CD8-positive, alpha-beta memory T cell (primary cell): ENCODE results near the gene MZT2B. TPM values are rescaled to one million over a fixed set of nuclear protein-coding genes. Genes with fewer than 3 reads are reported as not detected.
"Not testable (repeated sequence)": the region's sequence is repeated elsewhere in the genome, so short reads cannot be mapped to it uniquely, and the experiment has no call there.

Source experiments
- CTCF ChIA-PET: fragments of 350-600 bp; sonication (Branson Sonifier 250); formaldehyde crosslinking; loops from one replicate; lab custom pipeline; 2021; ENCODE audit warnings: antibody characterized with exemption; lab: Charles Lee
- POLR2A ChIA-PET: fragments of 350-600 bp; sonication (Branson Sonifier 250); formaldehyde crosslinking; loops from one replicate; lab custom pipeline; 2021; ENCODE audit warnings: antibody characterized with exemption; lab: Charles Lee
- DNase-seq, 5 donors: peaks; one replicate each; pipeline versions ENCODE4 v3.0.0 to v3.0.0-alpha.2; 2020 to 2022; ENCODE audit warnings: mixed read lengths in 1 of 5
- H3K27ac ChIP-seq: one replicate; pipeline ENCODE4 v1.7.0; 2013; ENCODE audit warnings: low read depth, mild to moderate bottlenecking, low read length, moderate library complexity
- H3K27me3 ChIP-seq: 2 replicates; pipeline ENCODE4 v1.7.0; 2013; ENCODE audit warnings: low read length, mild to moderate bottlenecking; ENCODE audit not compliant: insufficient read depth, poor library complexity, severe bottlenecking
- H3K36me3 ChIP-seq: 2 replicates; pipeline ENCODE4 v1.7.0; 2013; ENCODE audit warnings: mild to moderate bottlenecking, low read length, moderate library complexity; ENCODE audit not compliant: insufficient read depth
- H3K4me1 ChIP-seq: 2 replicates; pipeline ENCODE4 v1.7.0; 2013; ENCODE audit warnings: mild to moderate bottlenecking, low read length, moderate library complexity; ENCODE audit not compliant: insufficient read depth
- H3K4me3 ChIP-seq: 2 replicates; pipeline ENCODE4 v1.7.0; 2013; ENCODE audit warnings: mild to moderate bottlenecking, low read length
- H3K9me3 ChIP-seq: 2 replicates; pipeline ENCODE4 v1.7.0; 2013; ENCODE audit warnings: mild to moderate bottlenecking, low read length
- H3K27ac Mint-ChIP-seq, 8 donors: one replicate each; pipeline ENCODE4 v1.8.0; 2020 to 2021; ENCODE audit warnings: mixed read lengths in 8 of 8, mild to moderate bottlenecking in 6 of 8, inconsistent platforms in 3 of 8, moderate library complexity in 3 of 8
- H3K27me3 Mint-ChIP-seq, 2 donors: one replicate each; pipeline ENCODE4 v1.8.0; 2020 to 2021; ENCODE audit warnings: mixed read lengths in 2 of 2, mild to moderate bottlenecking in 1 of 2, moderate library complexity in 1 of 2
- H3K36me3 Mint-ChIP-seq, 3 donors: one replicate each; pipeline ENCODE4 v1.8.0; 2020 to 2021; ENCODE audit warnings: mixed read lengths in 3 of 3, inconsistent platforms in 1 of 3, mild to moderate bottlenecking in 1 of 3
- H3K4me1 Mint-ChIP-seq, 3 donors: one replicate each; pipeline ENCODE4 v1.8.0; 2020 to 2021; ENCODE audit warnings: mixed read lengths in 3 of 3, inconsistent platforms in 1 of 3, mild to moderate bottlenecking in 1 of 3
- H3K4me3 Mint-ChIP-seq, 7 donors: one replicate each; pipeline ENCODE4 v1.8.0; 2020 to 2021; ENCODE audit warnings: mixed read lengths in 7 of 7, mild to moderate bottlenecking in 6 of 7, moderate library complexity in 4 of 7, inconsistent platforms in 2 of 7
- H3K9me3 Mint-ChIP-seq, 5 donors: one replicate each; pipeline ENCODE4 v1.8.0; 2020 to 2022; ENCODE audit warnings: mixed read lengths in 5 of 5, mild to moderate bottlenecking in 3 of 5, moderate library complexity in 2 of 5, inconsistent platforms in 1 of 5
- polyA plus RNA-seq: library from polyadenylated mRNA; unstranded; fragments of 300-500 nt; fragmentation: Illumina TruSeq; gene quantifications from one replicate; pipeline ENCODE4 v1.2.3, GENCODE V29; 2021
- total RNA-seq, 2 experiments: library from RNA; stranded (reverse); gene quantifications; one replicate each; pipeline ENCODE4 v1.2.3, GENCODE V29; 2021

MZT2B gene
- total and polyA plus RNA-seq, 3 experiments from 2014 or later = 179 to 318 (median 303) TPM

GRCh38 chr2:130180404-130181324 lies 1.4 kb upstream of the MZT2B start:
- ChIA-PET CTCF (interaction anchor here (0.7 to 2.6 kb wide), 9 partner anchors 10 to 1312 kb away, joined by 3 to 21 read pairs (median 5); partner anchors contain the start of genes IMP4 and PTPN18), POLR2A (interaction anchor here (0.7 to 3.3 kb wide), 4 partner anchors 156 to 1312 kb away, joined by 3 to 40 read pairs (median 4); partner anchors contain the start of gene IMP4)
- Histone ChIP-seq H3K4me3 (peak overlapping the region; percentile 94), H3K27ac (peak overlapping the region; percentile 90), H3K4me1 (peaks cover 23% of the 10 kb centered on the region)
- peak overlapping the region; percentile 89 to 97 (median 91) for H3K4me3 Mint-ChIP-seq
- H3K27ac Mint-ChIP-seq = peak overlapping the region; percentile 93 to 98 (median 95)
- H3K27me3 Mint-ChIP-seq, H3K9me3 ChIP-seq, DNase-seq, H3K9me3 Mint-ChIP-seq, H3K27me3 ChIP-seq, H3K36me3 ChIP-seq: not testable (repeated sequence)
- H3K4me1 Mint-ChIP-seq = peaks cover 22 to 45% (median 27%) of the 10 kb centered on the region in 3 donors
- peaks cover 0 to 27% (median 5%) of the 10 kb centered on the region in 3 donors for H3K36me3 Mint-ChIP-seq

DNA sequence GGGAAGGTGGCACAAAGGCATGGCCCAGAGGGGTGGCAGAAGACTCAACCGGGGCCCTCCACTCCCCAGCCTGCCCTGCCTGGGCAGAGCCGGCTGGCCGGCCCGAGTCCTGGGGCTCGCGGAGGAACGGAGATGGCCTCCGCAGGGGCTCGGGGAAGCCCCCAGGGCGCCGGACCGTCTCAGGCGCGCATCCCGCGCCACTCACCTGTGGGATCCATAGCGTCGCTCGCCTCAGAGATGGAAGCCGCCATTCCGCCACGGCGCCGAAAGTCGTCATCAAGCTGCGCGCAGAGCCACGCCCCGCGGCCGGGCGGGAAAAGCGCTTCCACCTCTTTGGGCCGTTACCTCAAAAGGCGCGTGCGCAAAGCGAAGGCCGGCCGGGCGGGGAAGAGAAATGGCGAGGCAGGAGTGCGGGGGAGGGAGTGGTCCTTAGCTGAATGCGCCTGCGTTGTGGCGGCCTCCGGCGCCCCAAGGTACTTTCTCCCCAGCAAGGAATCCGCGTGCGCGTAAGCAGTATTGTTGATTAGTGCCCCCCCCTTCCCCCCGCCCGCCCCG lies 660 bp upstream of the MZT2B start, which contains the start of gene SMPD4:
Gene SMPD4, minus strand, starts transcription at position 278 of the 555 bp plus-strand sequence. CDS start 5,010 bp downstream, outside the sequence.
- POLR2A ChIA-PET = interaction anchor here (0.7 to 3.3 kb wide), 4 partner anchors 156 to 1311 kb away, joined by 3 to 40 read pairs (median 4); partner anchors contain the start of gene IMP4
- Mint-ChIP-seq H3K36me3 (peaks cover 0 to 23% (median 3%) of the 10 kb centered on the region in 3 donors), H3K4me3 (peak within 1 kb of the TSS; percentile 89 to 97 (median 91)), H3K9me3 (no peaks in the 10 kb centered on the region), H3K27me3 (peaks cover 0 to 4% of the 10 kb centered on the region in 2 donors), H3K27ac (peak within 1 kb of the TSS; percentile 93 to 98 (median 95)), H3K4me1 (peaks cover 18 to 44% (median 25%) of the 10 kb centered on the region in 3 donors)
- peak; percentile 97 to 99 (median 98) for DNase-seq
- Histone ChIP-seq H3K4me1 (peaks cover 23% of the 10 kb centered on the region), H3K9me3 (no peaks in the 10 kb centered on the region), H3K36me3 (no peaks in the 10 kb centered on the region), H3K27me3 (no peaks in the 10 kb centered on the region), H3K27ac (peak within 1 kb of the TSS; percentile 90), H3K4me3 (peak within 1 kb of the TSS; percentile 94)
- CTCF ChIA-PET = interaction anchor here (0.7 to 2.6 kb wide), 9 partner anchors 10 to 1311 kb away, joined by 3 to 21 read pairs (median 5); partner anchors contain the start of genes IMP4 and PTPN18

DNA sequence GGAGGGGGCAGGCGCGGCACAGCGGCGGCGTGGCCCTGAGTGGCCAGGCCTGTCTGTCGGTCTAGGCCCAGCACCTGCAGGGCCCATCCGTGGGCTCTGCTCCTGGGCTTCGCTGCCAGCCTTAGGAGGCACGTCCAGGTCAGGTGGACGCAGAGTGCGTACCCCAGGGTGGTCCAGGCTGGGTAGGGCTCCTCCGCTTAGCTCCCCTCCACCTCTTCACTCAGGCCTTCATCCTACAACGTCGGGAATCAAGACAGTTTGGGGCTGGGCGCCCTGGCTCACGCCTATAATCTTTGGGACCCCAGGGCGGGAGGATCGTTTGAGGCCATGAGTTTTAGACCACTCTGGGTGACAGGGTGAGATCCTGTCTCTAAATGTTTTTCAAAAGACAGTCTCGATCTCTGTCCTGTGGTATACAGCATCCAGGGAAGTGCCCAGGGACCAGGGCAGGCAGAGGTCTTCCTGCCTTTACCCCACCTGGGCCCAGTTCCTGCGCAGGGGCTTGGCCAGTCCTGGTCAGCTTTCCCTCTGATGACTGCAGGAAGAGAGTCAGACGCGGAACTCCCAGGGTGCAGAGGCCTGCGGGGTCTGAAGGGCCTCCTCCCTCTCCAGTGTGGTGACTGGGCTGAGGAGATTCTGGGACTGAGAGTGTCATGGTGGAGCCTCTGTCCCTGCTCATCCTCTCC lies 907 bp downstream of the MZT2B start:
- CTCF ChIA-PET, H3K27me3 ChIP-seq, H3K9me3 ChIP-seq, H3K36me3 ChIP-seq, H3K9me3 Mint-ChIP-seq, H3K27me3 Mint-ChIP-seq: not testable (repeated sequence)
- DNase-seq = peak in 1 of 5 donors; percentile 7
- peak overlapping the region; percentile 23 to 89 (median 64) for H3K27ac Mint-ChIP-seq
- H3K36me3 Mint-ChIP-seq = peaks cover 0 to 17% (median 4%) of the 10 kb centered on the region in 3 donors
- peaks cover 14 to 38% (median 23%) of the 10 kb centered on the region in 3 donors for H3K4me1 Mint-ChIP-seq
- peak overlapping the region; percentile 51 for H3K4me3 ChIP-seq
- peak overlapping the region; percentile 70 to 90 (median 79) for H3K4me3 Mint-ChIP-seq
- peaks cover 23% of the 10 kb centered on the region for H3K4me1 ChIP-seq
- H3K27ac ChIP-seq = peak overlapping the region; percentile 47
- POLR2A ChIA-PET = interaction anchor here (0.8 to 3.3 kb wide), 2 partner anchors 159 to 1312 kb away, joined by 4 to 40 read pairs; partner anchors contain the start of gene IMP4

DNA sequence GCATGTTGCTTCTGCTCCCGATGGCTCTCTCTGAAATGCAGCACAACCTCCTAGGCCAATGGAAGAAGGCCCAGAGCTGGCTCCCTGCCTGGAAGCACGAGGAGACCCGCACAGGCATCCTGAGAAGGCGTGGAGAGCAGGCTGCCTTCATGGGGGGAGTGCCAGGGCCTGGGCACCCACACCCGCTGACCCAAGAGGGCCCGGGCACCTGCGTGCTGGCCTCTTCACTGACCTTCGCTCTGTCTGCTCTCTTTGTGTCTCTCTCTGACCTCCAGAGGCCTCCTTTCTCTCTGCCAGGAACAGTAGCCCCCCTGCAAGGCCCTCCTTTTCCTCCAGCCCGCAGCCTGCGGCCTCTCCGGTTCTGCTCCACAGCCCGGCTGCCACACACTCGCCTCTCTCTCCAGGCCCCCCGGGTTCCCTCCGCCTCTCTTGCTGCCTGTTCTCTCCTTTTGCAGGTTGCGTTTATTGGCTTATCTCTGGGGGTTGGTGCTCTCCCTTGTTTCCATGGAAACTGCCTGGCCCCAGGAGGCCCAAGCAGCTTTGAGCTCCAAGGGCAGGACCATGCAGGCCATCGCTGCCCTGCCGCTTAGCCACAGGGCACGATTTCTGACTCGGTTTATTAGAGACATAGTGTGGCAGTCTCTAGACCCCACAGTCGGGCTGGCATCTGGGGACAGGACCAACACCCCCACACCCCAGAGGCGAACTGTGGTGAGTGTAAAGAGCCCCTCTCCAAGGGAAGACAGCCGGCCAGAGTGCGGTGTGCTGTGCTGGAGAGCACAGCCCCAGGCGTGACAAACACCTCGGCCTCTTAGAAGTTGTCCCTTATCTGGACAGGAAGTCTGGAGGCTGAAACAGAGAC lies 1.7 kb downstream of the MZT2B start:
- no peak for DNase-seq
- Histone ChIP-seq H3K9me3 (no peaks in the 10 kb centered on the region), H3K27me3 (no peaks in the 10 kb centered on the region), H3K4me1 (peaks cover 23% of the 10 kb centered on the region), H3K27ac (no peak overlapping the region), H3K4me3 (no peak overlapping the region), H3K36me3 (no peaks in the 10 kb centered on the region)
- Mint-ChIP-seq H3K4me3 (peak overlapping the region; percentile 70 to 82 (median 74)), H3K27me3 (peaks cover 0 to 4% of the 10 kb centered on the region in 2 donors), H3K9me3 (no peaks in the 10 kb centered on the region), H3K27ac (peak overlapping the region in 7 of 8 donors; percentile 52 to 89 (median 78)), H3K4me1 (peaks cover 13 to 35% (median 21%) of the 10 kb centered on the region in 3 donors), H3K36me3 (peaks cover 0 to 14% (median 4%) of the 10 kb centered on the region in 3 donors)
- POLR2A ChIA-PET = no interaction called here
- CTCF ChIA-PET = no interaction called here

GRCh38 chr2:130185436-130185835 lies 3.4 kb downstream of the MZT2B start:
- no peaks in the 10 kb centered on the region for H3K27me3 ChIP-seq
- H3K4me3 ChIP-seq = no peak overlapping the region
- CTCF ChIA-PET = no interaction called here
- H3K36me3 ChIP-seq = no peaks in the 10 kb centered on the region
- H3K27ac Mint-ChIP-seq = peak overlapping the region in 3 of 8 donors; percentile 56 to 90 (median 70)
- peak overlapping the region in 3 of 7 donors; percentile 35 to 62 (median 59) for H3K4me3 Mint-ChIP-seq
- POLR2A ChIA-PET = no interaction called here
- peaks cover 21% of the 10 kb centered on the region for H3K4me1 ChIP-seq
- H3K4me1 Mint-ChIP-seq = peaks cover 12 to 30% (median 21%) of the 10 kb centered on the region in 3 donors
- no peaks in the 10 kb centered on the region for H3K9me3 ChIP-seq
- H3K27me3 Mint-ChIP-seq = peaks cover 0 to 4% of the 10 kb centered on the region in 2 donors
- no peak for DNase-seq
- no peak overlapping the region for H3K27ac ChIP-seq
- H3K9me3 Mint-ChIP-seq = no peaks in the 10 kb centered on the region
- peaks cover 0 to 15% (median 4%) of the 10 kb centered on the region in 3 donors for H3K36me3 Mint-ChIP-seq

DNA sequence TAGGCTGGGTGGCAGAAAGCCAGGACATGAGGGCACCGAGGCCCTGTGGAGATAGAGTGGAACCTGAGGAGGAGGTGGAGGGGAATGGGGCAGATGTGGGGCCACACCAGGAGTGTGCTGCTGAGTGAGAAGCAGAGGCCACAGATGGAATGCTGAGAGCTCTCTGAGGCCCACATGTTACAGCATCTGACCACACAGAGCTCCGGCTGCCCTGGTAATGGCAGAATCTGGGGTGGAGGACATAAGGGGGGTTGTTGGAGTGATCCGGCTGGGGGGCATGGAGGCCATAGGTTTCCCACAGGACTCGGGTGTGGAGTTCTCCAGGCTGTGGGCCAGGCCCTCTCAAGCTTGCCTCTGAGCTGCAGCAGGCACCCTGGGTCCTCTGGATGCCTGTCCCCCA lies 3.8 kb downstream of the MZT2B start:
- Histone ChIP-seq H3K27me3 (no peaks in the 10 kb centered on the region), H3K27ac (no peak overlapping the region), H3K4me1 (peaks cover 16% of the 10 kb centered on the region), H3K4me3 (no peak overlapping the region), H3K36me3 (no peaks in the 10 kb centered on the region), H3K9me3 (no peaks in the 10 kb centered on the region)
- H3K4me1 Mint-ChIP-seq = peaks cover 8 to 26% (median 18%) of the 10 kb centered on the region in 3 donors
- H3K27me3 Mint-ChIP-seq = peaks cover 0 to 2% of the 10 kb centered on the region in 2 donors
- H3K4me3 Mint-ChIP-seq = peak overlapping the region in 2 of 7 donors; percentile 59 to 62
- no peak for DNase-seq
- H3K36me3 Mint-ChIP-seq = peaks cover 0 to 17% (median 4%) of the 10 kb centered on the region in 3 donors
- H3K9me3 Mint-ChIP-seq = no peaks in the 10 kb centered on the region
- H3K27ac Mint-ChIP-seq = peak overlapping the region in 4 of 8 donors; percentile 5 to 90 (median 63)
- ChIA-PET POLR2A (no interaction called here), CTCF (no interaction called here)
